Measurements from ENCODE around the gene CPNE4.

Gene CPNE4

DNA sequence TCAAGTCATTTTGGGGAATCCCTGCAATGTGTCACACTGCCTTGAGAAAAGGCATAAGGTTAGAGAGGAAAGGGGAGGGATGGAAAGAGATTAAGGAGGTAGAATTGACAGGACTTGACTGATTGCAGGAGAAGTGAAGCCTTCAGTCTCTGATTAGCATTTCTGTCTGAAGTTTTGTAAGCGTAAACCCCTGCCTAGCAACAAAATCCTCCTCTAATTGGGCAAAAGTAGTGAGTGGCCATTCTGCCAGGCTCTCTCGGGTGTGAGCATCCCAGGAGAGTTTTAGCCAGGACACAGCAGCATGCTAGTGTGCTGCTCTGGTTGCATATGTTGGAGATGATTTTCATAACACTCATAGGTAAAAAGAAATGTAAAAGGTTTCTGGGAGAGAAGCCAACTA, 415.0 kb downstream of the CPNE4 start:
- H3K9me3 Mint-ChIP-seq, result no peaks in the 10 kb centered on the region

DNA sequence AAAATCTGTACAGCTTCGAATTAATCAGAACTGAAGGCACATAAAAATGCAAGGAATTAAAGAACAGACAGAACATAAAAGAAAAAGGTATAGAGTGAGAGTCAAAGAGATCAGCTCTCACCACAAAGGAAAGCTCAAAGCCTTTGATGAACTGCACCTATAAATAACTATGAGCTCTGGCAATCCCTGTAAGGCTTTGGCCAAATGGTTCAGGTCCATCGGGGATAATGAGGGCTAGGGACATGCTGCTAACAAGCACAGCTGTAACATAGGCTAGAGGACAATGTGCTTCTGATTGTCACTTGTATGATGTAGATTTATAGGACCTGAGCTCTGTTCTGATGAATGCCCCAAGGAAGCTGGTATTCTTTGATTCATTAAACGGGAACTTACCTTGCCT, 418.1 kb downstream of the CPNE4 start:
- Mint-ChIP-seq H3K36me3 (ENCODE audit: low read depth) (no peaks in the 10 kb centered on the region), H3K4me3 (no peak overlapping the region), H3K27ac (no peak overlapping the region), H3K9me3 (no peaks in the 10 kb centered on the region), H3K27me3 (peaks cover 33% of the 10 kb centered on the region), H3K4me1 (ENCODE audit: low read depth) (no peaks in the 10 kb centered on the region)
- DNase-seq, result no peak

More for the DNA sequence above, 415.0 kb downstream of the CPNE4 start:
- H3K4me3 Mint-ChIP-seq, result no peak overlapping the region
- H3K27me3 Mint-ChIP-seq, result peaks cover 24% of the 10 kb centered on the region
- no peaks in the 10 kb centered on the region for H3K36me3 Mint-ChIP-seq (ENCODE audit: low read depth)
- H3K4me1 Mint-ChIP-seq (ENCODE audit: low read depth), result no peaks in the 10 kb centered on the region
- DNase-seq, result no peak
- no peak overlapping the region for H3K27ac Mint-ChIP-seq

DNA sequence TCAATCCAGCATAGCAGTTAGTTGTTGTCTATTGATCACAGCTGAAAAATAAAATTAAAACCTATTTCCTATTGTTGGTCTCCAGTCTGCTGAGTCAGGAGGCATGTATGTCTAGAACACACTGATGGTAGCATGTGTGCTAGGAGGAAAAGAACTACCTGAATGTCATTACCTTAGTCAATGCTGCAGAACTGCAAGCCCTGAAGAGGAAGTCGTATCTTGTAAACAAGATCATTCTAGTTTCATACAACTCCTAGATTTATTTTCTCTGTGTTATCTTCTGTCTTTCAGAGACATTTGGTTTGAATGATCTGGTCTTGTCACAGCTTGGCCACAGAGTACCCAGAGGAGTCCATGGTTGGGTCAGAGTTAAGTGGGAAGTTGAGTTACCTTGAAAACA, 422.1 kb downstream of the CPNE4 start:
- no peaks in the 10 kb centered on the region for H3K4me1 Mint-ChIP-seq (ENCODE audit: low read depth)

DNA sequence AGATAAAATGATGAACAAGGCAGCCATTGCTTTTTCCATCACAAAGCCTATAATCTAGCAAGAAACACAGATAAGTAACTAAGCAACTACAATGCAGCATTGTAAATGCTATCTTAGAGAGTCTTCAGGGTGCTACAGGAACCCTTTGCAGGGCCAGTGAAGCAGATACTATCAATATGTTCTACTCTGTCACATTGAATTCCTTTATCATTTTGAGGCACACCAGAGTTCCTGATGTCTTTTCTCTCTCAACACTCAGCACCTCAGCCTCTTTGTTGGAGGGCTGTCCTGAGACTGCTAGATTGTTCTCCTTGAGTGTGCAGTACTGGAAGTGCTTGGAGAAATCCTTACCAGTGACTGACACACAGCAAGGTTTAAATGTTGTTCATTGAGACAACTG, 424.6 kb downstream of the CPNE4 start:
- Mint-ChIP-seq H3K4me3 (no peak overlapping the region), H3K36me3 (ENCODE audit: low read depth) (no peaks in the 10 kb centered on the region), H3K4me1 (ENCODE audit: low read depth) (no peaks in the 10 kb centered on the region), H3K27me3 (peaks cover 25% of the 10 kb centered on the region), H3K9me3 (no peaks in the 10 kb centered on the region), H3K27ac (no peak overlapping the region)
- DNase-seq, result no peak

More for the DNA sequence above, 422.1 kb downstream of the CPNE4 start:
- H3K27ac Mint-ChIP-seq, result no peak overlapping the region
- no peak for DNase-seq
- no peaks in the 10 kb centered on the region for H3K36me3 Mint-ChIP-seq (ENCODE audit: low read depth)
- peaks cover 31% of the 10 kb centered on the region for H3K27me3 Mint-ChIP-seq
- no peaks in the 10 kb centered on the region for H3K9me3 Mint-ChIP-seq
- no peak overlapping the region for H3K4me3 Mint-ChIP-seq

DNA sequence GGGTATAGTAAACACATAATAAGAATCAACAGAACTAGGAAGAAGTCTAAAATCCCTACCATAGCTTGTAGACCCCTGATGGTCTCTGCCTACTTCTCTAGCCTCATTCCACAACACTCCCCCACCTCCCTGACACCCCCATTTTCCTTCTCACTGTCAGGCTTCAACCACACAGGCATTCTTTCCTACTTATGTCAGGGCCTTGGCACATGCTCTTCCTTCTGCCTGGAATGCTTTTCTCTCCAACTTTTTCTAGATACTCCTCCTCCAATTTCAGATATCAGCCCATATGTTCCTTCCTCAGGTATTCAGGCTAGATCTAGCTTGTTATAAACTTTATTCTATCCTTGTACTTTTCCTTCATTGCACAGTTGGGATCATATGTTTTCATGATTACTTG, 426.1 kb downstream of the CPNE4 start:
- Mint-ChIP-seq H3K4me3 (no peak overlapping the region), H3K27ac (no peak overlapping the region), H3K9me3 (no peaks in the 10 kb centered on the region), H3K4me1 (ENCODE audit: low read depth) (no peaks in the 10 kb centered on the region), H3K27me3 (peaks cover 32% of the 10 kb centered on the region), H3K36me3 (ENCODE audit: low read depth) (no peaks in the 10 kb centered on the region)
- DNase-seq, result no peak

DNA sequence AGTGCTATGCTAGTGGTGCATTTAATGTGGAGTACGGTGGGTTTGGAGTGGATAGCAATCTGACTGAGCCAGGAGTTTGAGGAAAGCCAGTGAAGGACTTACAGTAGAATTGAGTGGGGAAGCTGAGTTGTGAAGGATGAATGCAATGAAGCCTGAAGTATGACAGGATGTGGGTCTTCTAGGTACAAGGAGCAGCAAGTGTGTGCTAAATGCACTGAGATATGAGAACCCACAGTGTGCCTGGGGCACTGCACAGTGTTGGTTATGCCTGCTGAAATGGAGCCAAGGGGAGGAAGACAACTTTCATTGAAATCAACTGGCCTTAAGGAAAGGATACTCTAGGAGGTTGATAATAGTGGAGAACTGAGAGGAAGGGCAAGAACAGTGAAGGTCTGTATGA, 426.5 kb downstream of the CPNE4 start:
- H3K4me1 Mint-ChIP-seq (ENCODE audit: low read depth), result no peaks in the 10 kb centered on the region
- DNase-seq, result no peak
- no peaks in the 10 kb centered on the region for H3K36me3 Mint-ChIP-seq (ENCODE audit: low read depth)
- no peak overlapping the region for H3K27ac Mint-ChIP-seq
- H3K4me3 Mint-ChIP-seq, result no peak overlapping the region
- H3K9me3 Mint-ChIP-seq, result no peaks in the 10 kb centered on the region
- peaks cover 30% of the 10 kb centered on the region for H3K27me3 Mint-ChIP-seq

DNA sequence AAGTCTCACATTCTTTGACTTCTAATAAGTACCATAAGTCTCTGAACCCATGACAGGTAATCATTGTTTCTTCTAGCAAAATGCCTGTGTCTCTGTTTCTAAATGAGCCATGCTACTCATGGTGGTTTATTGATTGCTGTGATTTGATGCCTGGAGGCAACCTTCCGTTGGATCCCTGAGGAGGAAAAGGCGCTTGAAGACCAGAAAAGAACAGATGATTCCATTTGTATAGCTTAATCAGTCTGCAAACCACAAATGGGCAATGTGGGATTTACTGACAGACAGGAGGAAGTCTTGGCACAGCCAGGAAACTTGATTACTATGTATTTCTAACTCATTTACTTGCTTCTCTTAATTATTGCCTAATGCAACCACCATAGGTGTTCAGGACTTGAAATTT, 428.9 kb downstream of the CPNE4 start:
- H3K36me3 Mint-ChIP-seq (ENCODE audit: low read depth), result no peaks in the 10 kb centered on the region
- no peaks in the 10 kb centered on the region for H3K9me3 Mint-ChIP-seq
- no peaks in the 10 kb centered on the region for H3K4me1 Mint-ChIP-seq (ENCODE audit: low read depth)
- no peak overlapping the region for H3K27ac Mint-ChIP-seq
- DNase-seq, result no peak
- no peak overlapping the region for H3K4me3 Mint-ChIP-seq
- peaks cover 28% of the 10 kb centered on the region for H3K27me3 Mint-ChIP-seq

DNA sequence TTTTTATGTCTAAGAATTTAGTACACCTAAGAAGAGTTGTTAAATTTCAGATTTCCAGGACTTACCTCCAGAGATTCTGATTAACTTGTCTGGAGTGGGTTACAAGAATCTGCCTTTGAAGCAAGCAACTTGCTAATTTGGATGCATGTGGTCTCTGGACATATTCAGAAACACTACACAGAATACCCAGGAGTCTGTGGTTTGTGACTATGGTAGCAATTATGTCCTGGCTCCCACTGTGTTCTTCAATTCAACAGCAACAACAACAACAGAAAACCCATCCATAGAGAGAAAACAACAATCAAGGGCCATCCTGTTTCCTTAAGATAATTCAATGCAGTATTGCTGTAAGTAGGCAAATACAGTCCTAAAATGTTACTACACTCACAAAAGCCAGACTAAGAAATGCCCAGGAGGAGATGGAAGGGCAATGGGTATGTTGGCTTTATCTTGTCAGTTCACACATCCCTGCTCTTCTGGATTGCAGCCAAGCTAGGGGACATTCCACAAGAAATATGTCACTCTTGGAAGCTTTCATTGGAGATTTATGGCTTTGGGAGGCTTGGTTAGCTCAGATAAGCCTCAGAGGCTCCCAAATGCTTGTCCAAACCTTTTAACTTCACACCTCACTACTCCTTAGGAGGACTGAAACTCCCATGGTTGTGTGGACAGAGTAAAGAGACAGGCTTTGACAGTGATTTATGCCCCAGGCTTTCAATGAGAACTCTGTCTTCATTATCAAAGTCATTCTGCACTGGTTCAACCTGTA, 432.6 kb downstream of the CPNE4 start:
- no peaks in the 10 kb centered on the region for H3K36me3 Mint-ChIP-seq (ENCODE audit: low read depth)
- no peak overlapping the region for H3K4me3 Mint-ChIP-seq
- H3K4me1 Mint-ChIP-seq (ENCODE audit: low read depth), result no peaks in the 10 kb centered on the region
- DNase-seq, result no peak
- no peak overlapping the region for H3K27ac Mint-ChIP-seq
- H3K27me3 Mint-ChIP-seq, result peaks cover 25% of the 10 kb centered on the region
- H3K9me3 Mint-ChIP-seq, result no peaks in the 10 kb centered on the region

DNA sequence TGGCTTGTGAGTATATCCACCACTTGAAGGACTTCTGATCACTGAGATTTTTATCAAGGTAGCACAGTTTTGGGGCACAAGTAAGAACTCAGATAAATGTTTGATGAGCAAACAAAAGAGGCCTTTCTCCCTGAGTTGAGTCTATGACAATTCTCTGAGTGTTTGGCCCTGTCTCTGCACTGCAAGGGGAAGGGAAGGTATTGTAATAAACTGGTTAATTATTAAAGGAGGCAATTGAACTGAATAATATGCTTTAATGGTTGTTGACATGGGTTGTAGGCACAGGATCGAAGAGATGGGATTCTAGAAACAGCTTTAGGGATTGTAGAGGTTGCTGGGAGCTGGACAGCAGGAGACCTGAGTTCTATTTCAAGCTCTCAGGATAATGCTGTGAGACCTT, 437.0 kb downstream of the CPNE4 start:
- DNase-seq, result no peak
- Mint-ChIP-seq H3K4me1 (ENCODE audit: low read depth) (no peaks in the 10 kb centered on the region), H3K36me3 (ENCODE audit: low read depth) (no peaks in the 10 kb centered on the region), H3K27ac (no peak overlapping the region), H3K4me3 (no peak overlapping the region), H3K9me3 (no peaks in the 10 kb centered on the region), H3K27me3 (peaks cover 33% of the 10 kb centered on the region)

DNA sequence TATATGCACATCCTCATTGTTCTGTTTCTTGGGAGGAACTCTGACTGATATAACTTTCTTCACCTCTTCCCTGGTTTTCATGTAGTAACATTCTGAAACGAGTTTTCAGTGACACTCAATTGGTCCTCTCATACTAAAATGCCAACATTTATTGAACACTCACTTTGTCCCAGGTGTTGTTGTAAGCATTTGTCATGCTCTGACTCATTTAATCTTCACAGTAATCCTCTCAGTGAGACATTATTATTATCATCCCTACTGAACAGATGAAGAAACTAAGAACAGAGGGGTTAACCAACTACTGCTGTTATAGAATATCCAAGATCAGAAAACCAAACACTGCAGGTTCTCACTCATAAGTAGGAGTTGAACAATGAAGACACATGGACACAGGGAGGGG, 437.9 kb downstream of the CPNE4 start:
- Mint-ChIP-seq H3K4me1 (ENCODE audit: low read depth) (no peaks in the 10 kb centered on the region), H3K27me3 (peaks cover 34% of the 10 kb centered on the region), H3K4me3 (no peak overlapping the region), H3K27ac (no peak overlapping the region), H3K36me3 (ENCODE audit: low read depth) (no peaks in the 10 kb centered on the region), H3K9me3 (no peaks in the 10 kb centered on the region)
- DNase-seq, result no peak

DNA sequence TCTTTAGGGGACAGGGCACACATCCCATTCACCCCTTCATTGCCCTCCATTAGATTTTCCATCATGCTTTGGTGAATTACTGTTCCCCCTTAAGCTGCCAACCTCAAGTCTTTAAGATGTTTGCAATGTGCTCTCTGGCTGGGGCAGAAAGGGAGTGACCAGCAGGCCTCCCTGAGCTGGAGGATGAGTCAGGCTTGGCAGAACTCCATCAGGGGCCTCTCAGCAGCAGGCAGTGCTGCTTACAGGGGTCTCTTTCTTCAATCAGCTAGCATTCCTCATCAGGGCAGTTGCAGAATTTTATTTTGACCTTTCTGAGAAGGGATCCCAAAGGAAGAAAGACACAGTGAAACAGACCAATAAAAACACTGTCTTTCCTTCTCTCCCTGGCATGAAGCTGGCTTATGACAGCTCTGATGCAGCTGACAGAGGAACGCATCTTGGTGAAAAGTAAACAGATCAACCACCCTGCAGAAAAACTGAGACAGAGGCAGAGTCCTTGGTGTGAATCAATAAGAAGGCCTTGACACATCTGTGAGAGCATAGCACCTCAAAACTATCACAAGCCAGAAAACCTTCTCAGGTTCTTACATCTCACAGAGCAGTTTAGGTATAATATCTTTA, 443.3 kb downstream of the CPNE4 start:
- no peaks in the 10 kb centered on the region for H3K36me3 Mint-ChIP-seq (ENCODE audit: low read depth)
- H3K4me3 Mint-ChIP-seq, result no peak overlapping the region
- no peaks in the 10 kb centered on the region for H3K9me3 Mint-ChIP-seq
- H3K4me1 Mint-ChIP-seq (ENCODE audit: low read depth), result no peaks in the 10 kb centered on the region
- H3K27ac Mint-ChIP-seq, result no peak overlapping the region
- peaks cover 33% of the 10 kb centered on the region for H3K27me3 Mint-ChIP-seq
- DNase-seq, result no peak

DNA sequence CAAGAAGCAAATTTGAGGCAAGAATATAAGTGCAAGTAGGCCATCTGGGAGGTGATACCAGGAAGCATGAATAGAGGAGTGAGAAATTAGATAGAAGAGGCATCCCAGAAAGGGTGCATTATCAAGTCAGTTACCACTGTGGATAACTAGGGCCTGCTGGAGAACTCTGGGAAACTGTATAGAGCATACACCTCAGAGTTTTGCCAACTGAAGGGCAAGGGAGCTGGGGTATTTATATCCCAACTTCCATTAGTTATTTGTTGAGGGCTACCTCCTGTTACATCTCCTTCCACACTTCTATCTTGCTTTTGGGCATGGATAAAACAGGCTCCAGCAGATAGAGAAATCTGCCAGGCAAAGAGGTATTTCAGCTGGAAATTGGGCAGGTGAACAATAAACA, 448.5 kb downstream of the CPNE4 start:
- peaks cover 10% of the 10 kb centered on the region for H3K27me3 Mint-ChIP-seq
- H3K36me3 Mint-ChIP-seq (ENCODE audit: low read depth), result no peaks in the 10 kb centered on the region
- no peaks in the 10 kb centered on the region for H3K9me3 Mint-ChIP-seq
- no peak for DNase-seq
- no peak overlapping the region for H3K4me3 Mint-ChIP-seq
- H3K4me1 Mint-ChIP-seq (ENCODE audit: low read depth), result no peaks in the 10 kb centered on the region
- no peak overlapping the region for H3K27ac Mint-ChIP-seq

DNA sequence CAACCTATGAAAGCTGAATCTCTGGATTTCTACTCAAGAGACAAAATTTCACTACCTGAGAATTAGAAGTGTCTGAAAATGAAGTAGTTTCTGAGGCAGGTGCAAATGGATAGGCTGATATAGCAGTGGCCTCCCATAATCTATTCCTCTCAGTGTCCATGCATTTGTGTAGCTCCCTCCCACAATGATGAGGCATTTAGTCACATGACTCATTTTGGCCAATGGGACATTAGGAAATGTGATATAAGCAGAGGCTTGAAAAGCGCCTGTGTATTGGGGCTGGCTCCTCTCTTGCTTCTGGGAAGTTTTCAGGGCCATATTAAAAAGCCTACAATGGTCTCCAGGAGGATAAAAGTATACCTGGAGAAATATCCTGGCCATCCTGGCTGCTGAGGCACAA, 452.4 kb downstream of the CPNE4 start:
- DNase-seq, result no peak
- Mint-ChIP-seq H3K27me3 (peaks cover 2% of the 10 kb centered on the region), H3K9me3 (no peaks in the 10 kb centered on the region)

DNA sequence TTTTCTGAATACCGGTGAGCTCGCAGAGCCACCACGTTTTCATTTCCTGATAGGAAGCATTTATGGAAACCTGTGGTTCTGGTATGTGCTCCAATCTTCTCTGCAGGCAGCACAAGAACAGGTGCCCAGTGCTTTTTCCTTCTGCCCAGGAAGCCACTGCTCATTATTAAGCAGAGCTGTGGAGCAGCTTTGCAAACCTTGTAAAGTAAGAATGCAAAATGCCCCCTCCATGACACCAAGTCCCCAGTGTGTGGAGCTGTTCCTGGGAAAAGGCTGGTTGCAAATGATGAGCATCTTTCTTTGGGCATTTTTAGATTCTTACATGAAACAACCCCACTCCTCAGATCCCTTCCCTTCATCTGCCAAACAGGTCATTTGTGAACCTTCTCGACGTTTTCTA, 466.4 kb downstream of the CPNE4 start:
- H3K4me3 Mint-ChIP-seq, result no peak overlapping the region
- H3K27ac Mint-ChIP-seq, result no peak overlapping the region
- H3K27me3 Mint-ChIP-seq, result peaks cover 28% of the 10 kb centered on the region

More for the DNA sequence above, 452.4 kb downstream of the CPNE4 start:
- Mint-ChIP-seq H3K4me3 (no peak overlapping the region), H3K4me1 (ENCODE audit: low read depth) (no peaks in the 10 kb centered on the region), H3K36me3 (ENCODE audit: low read depth) (no peaks in the 10 kb centered on the region), H3K27ac (no peak overlapping the region)

DNA sequence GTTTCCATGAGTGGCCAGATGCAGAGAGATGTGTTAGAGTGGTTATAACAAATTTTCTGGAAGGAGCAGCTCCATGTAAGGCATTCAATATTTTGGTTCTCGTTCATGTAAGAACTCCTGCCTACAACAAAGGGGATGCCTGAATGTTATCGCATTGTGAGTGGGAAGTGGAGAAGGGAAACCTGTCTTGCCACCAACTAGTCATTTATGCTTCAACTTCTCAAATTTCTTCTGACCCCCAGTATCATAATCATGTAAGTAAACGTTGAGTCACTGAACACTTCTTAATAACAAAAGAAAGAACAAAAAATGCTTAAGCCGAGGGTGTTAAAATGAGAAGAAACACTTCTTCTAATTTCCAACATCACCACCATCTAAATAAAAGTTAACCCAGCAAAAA, 470.0 kb downstream of the CPNE4 start:
- Mint-ChIP-seq H3K4me1 (ENCODE audit: low read depth) (no peaks in the 10 kb centered on the region), H3K27me3 (peaks cover 56% of the 10 kb centered on the region), H3K9me3 (no peaks in the 10 kb centered on the region), H3K36me3 (ENCODE audit: low read depth) (no peaks in the 10 kb centered on the region), H3K4me3 (no peak overlapping the region), H3K27ac (no peak overlapping the region)
- no peak for DNase-seq

More for the DNA sequence above, 466.4 kb downstream of the CPNE4 start:
- H3K9me3 Mint-ChIP-seq, result no peaks in the 10 kb centered on the region
- H3K36me3 Mint-ChIP-seq (ENCODE audit: low read depth), result no peaks in the 10 kb centered on the region
- no peak for DNase-seq
- H3K4me1 Mint-ChIP-seq (ENCODE audit: low read depth), result no peaks in the 10 kb centered on the region
